Upper lobe of right lung (tissue), 1 donor: ENCODE results near the gene TMEM184A. TPM values are rescaled to one million over a fixed set of nuclear protein-coding genes. Genes with fewer than 3 reads are reported as not detected.

Experiments
- ATAC-seq: fragments of 200-7000 bp; cut with Tn5 transposase; one replicate; pipeline ENCODE4 v1.9.1; 2020; ENCODE audit warnings: mild to moderate bottlenecking, moderate library complexity
- DNase-seq: peaks from one replicate; pipeline ENCODE4 v3.0.0-alpha.2; 2020
- H3K27ac ChIP-seq: fragments of 200-600 bp; one replicate; pipeline ENCODE4 v1.8.0; 2022
- H3K27me3 ChIP-seq: fragments of 200-600 bp; one replicate; pipeline ENCODE4 v1.8.0; 2022; ENCODE audit warnings: mild to moderate bottlenecking
- H3K36me3 ChIP-seq: fragments of 200-600 bp; one replicate; pipeline ENCODE4 v1.8.0; 2022
- H3K4me1 ChIP-seq: fragments of 200-600 bp; one replicate; pipeline ENCODE4 v1.8.0; 2022
- H3K4me3 ChIP-seq: fragments of 200-600 bp; one replicate; pipeline ENCODE4 v1.8.0; 2022; ENCODE audit warnings: mild to moderate bottlenecking
- H3K9me3 ChIP-seq: fragments of 200-600 bp; one replicate; pipeline ENCODE4 v1.8.0; 2022
- CTCF ChIP-seq: fragments of 200-600 bp; IDR thresholded peaks from one replicate; pipeline ENCODE4 v1.8.0; 2022; ENCODE audit warnings: antibody characterized with exemption
- intact Hi-C: fragments of 100-400 bp; cut with DNase I; formaldehyde crosslinking; loops from one replicate; pipeline ENCODE4 v1.11.0; 2022
- total RNA-seq: library from RNA; stranded (reverse); fragmentation: NEBNext Ultra II Directional; extraction: Animal tissue kit (Norgen Biotek cat#: 25700); gene quantifications from one replicate; pipeline ENCODE4 v1.2.1, GENCODE V29; 2021
- donor health status: DM: no; HTN: yes; CAD: no; lungs with severe emphysema.

Gene TMEM184A
- total RNA-seq, 1 donor from 2014 or later: 4.4 TPM

GRCh38 chr7:1567896-1568510 lies 12.0 kb upstream of the TMEM184A start:
- Histone ChIP-seq H3K27me3 (no peaks in the 10 kb centered on the region), H3K27ac (peak overlapping the region; percentile 6), H3K9me3 (no peaks in the 10 kb centered on the region), H3K4me1 (peaks cover 24% of the 10 kb centered on the region), H3K36me3 (peaks cover 11% of the 10 kb centered on the region), H3K4me3 (no peak overlapping the region)
- intact Hi-C loops: no loop called here
- ATAC-seq: no peak
- TF ChIP-seq CTCF: no peak
- no peak for DNase-seq

GRCh38 chr7:1567049-1567771 lies 11.2 kb upstream of the TMEM184A start:
- H3K4me1 ChIP-seq: peaks cover 24% of the 10 kb centered on the region

GRCh38 chr7:1566687-1567048 lies 10.7 kb upstream of the TMEM184A start:
- intact Hi-C loops: no loop called here
- no peaks in the 10 kb centered on the region for H3K27me3 ChIP-seq
- TF ChIP-seq CTCF: no peak
- ATAC-seq: no peak
- no peak overlapping the region for H3K4me3 ChIP-seq
- H3K4me1 ChIP-seq: peaks cover 20% of the 10 kb centered on the region
- no peak for DNase-seq
- no peaks in the 10 kb centered on the region for H3K9me3 ChIP-seq
- peaks cover 11% of the 10 kb centered on the region for H3K36me3 ChIP-seq
- H3K27ac ChIP-seq: no peak overlapping the region

More at GRCh38 chr7:1567049-1567771, 11.2 kb upstream of the TMEM184A start:
- DNase-seq (no peak), ATAC-seq (no peak)
- intact Hi-C loops: no loop called here
- Histone ChIP-seq H3K4me3 (no peak overlapping the region), H3K27ac (no peak overlapping the region), H3K27me3 (no peaks in the 10 kb centered on the region), H3K9me3 (no peaks in the 10 kb centered on the region), H3K36me3 (peaks cover 11% of the 10 kb centered on the region)
- TF ChIP-seq CTCF: no peak

- DNase-seq (no peak), ATAC-seq (no peak)
- Histone ChIP-seq H3K4me1 (peaks cover 10% of the 10 kb centered on the region), H3K36me3 (peaks cover 11% of the 10 kb centered on the region), H3K27me3 (no peaks in the 10 kb centered on the region), H3K4me3 (no peak overlapping the region), H3K27ac (no peak overlapping the region), H3K9me3 (no peaks in the 10 kb centered on the region)
- no peak for TF ChIP-seq CTCF
- intact Hi-C loops: no loop called here
Observed at GRCh38 chr7:1564603-1565022, 8.6 kb upstream of the TMEM184A start.

GRCh38 chr7:1563981-1564602 lies 8.1 kb upstream of the TMEM184A start:
- no peak for TF ChIP-seq CTCF
- Histone ChIP-seq H3K36me3 (peaks cover 11% of the 10 kb centered on the region), H3K27ac (no peak overlapping the region), H3K4me3 (no peak overlapping the region), H3K9me3 (no peaks in the 10 kb centered on the region), H3K4me1 (peaks cover 6% of the 10 kb centered on the region), H3K27me3 (no peaks in the 10 kb centered on the region)
- DNase-seq (no peak), ATAC-seq (no peak)
- intact Hi-C loops: no loop called here
